WTC11 (cell line): Measurements from ENCODE around the gene NAB1. TPM values are rescaled to one million over a fixed set of nuclear protein-coding genes. Genes with fewer than 3 reads are reported as not detected.

Experiments
- ATAC-seq: fragments of 200-7000 bp; cut with Tn5 transposase; 2 replicates; pipeline ENCODE4 v1.10.0; 2021; ENCODE audit warnings: mild to moderate bottlenecking, moderate library complexity
- CTCF ChIA-PET: fragments of 300-600 bp; sonication (Branson Sonifier 250); formaldehyde crosslinking; loops from one replicate; lab custom pipeline; 2021; ENCODE audit warnings: antibody characterized with exemption; lab: Charles Lee
- POLR2A ChIA-PET: fragments of 350-600 bp; sonication (Branson Sonifier 250); formaldehyde crosslinking; loops from one replicate; lab custom pipeline; 2021; ENCODE audit warnings: antibody characterized with exemption; lab: Charles Lee
- DNase-seq: peaks from one replicate; pipeline ENCODE4 v3.0.0; 2021; ENCODE audit warnings: low spot score
- H3K27ac Mint-ChIP-seq: 2 replicates; pipeline ENCODE4 v1.8.0; 2021; ENCODE audit warnings: mixed read lengths
- H3K27me3 Mint-ChIP-seq: 2 replicates; pipeline ENCODE4 v1.8.0; 2021; ENCODE audit warnings: low read depth, mild to moderate bottlenecking, moderate library complexity, mixed read lengths
- H3K36me3 Mint-ChIP-seq: 2 replicates; pipeline ENCODE4 v1.8.0; 2021; ENCODE audit warnings: mixed read lengths
- H3K4me1 Mint-ChIP-seq: 2 replicates; pipeline ENCODE4 v1.8.0; 2022; ENCODE audit warnings: mixed read lengths
- H3K4me3 Mint-ChIP-seq: 2 replicates; pipeline ENCODE4 v1.8.0; 2021; ENCODE audit warnings: mild to moderate bottlenecking, moderate library complexity, mixed read lengths
- H3K9me3 Mint-ChIP-seq: 2 replicates; pipeline ENCODE4 v1.8.0; 2021; ENCODE audit warnings: mixed read lengths
- AR ChIP-seq: fragments of 250-450 bp; sonication (Bioruptor Pico); IDR thresholded peaks from 2 replicates; pipeline ENCODE4 v1.9.0; 2021; ENCODE audit warnings: mild to moderate bottlenecking
- ERG ChIP-seq: fragments of 250-450 bp; sonication (Bioruptor Pico); IDR thresholded peaks from 2 replicates; pipeline ENCODE4 v1.8.0; 2021; ENCODE audit warnings: mild to moderate bottlenecking
- FOXK1 ChIP-seq: sonication (generic); formaldehyde crosslinking; IDR thresholded peaks from 2 replicates; pipeline ENCODE4 v1.8.0; 2022; ENCODE audit warnings: mild to moderate bottlenecking, moderate library complexity, missing genetic modification reagents
- FOXP1 ChIP-seq: sonication (generic); formaldehyde crosslinking; IDR thresholded peaks from 2 replicates; pipeline ENCODE4 v1.8.0; 2022; ENCODE audit warnings: missing genetic modification reagents, mild to moderate bottlenecking, moderate library complexity, borderline replicate concordance
- GABPB1 ChIP-seq: sonication (generic); formaldehyde crosslinking; IDR thresholded peaks from 2 replicates; pipeline ENCODE4 v1.8.1; 2023; ENCODE audit warnings: mild to moderate bottlenecking, missing genetic modification reagents
- HMGA2 ChIP-seq: fragments of 250-450 bp; sonication (Bioruptor Pico); IDR thresholded peaks from 2 replicates; pipeline ENCODE4 v1.4.0; 2021; ENCODE audit warnings: mild to moderate bottlenecking, moderate library complexity
- MXD4 ChIP-seq: fragments of 250-450 bp; sonication (Bioruptor Pico); IDR thresholded peaks from 2 replicates; pipeline ENCODE4 v1.8.0; 2021; ENCODE audit warnings: mild to moderate bottlenecking, moderate library complexity, borderline replicate concordance
- NR3C1 ChIP-seq: sonication (generic); formaldehyde crosslinking; conservative IDR thresholded peaks from 2 replicates; pipeline ENCODE4 v1.8.1; 2023; ENCODE audit warnings: low read depth, mild to moderate bottlenecking, missing genetic modification reagents
- SP1 ChIP-seq: sonication (generic); formaldehyde crosslinking; conservative IDR thresholded peaks from 2 replicates; pipeline ENCODE4 v1.8.1; 2022; ENCODE audit warnings: missing genetic modification reagents
- USF2 ChIP-seq: sonication (generic); formaldehyde crosslinking; IDR thresholded peaks from 2 replicates; pipeline ENCODE4 v1.8.1; 2023; ENCODE audit warnings: mild to moderate bottlenecking, missing genetic modification reagents, moderate library complexity
- ZBTB21 ChIP-seq: sonication (generic); formaldehyde crosslinking; IDR thresholded peaks from 2 replicates; pipeline ENCODE4 v1.8.1; 2023; ENCODE audit warnings: mild to moderate bottlenecking, missing genetic modification reagents, borderline replicate concordance
- ZNF425 ChIP-seq: fragments of 250-450 bp; sonication (Bioruptor Pico); conservative IDR thresholded peaks from 2 replicates; pipeline ENCODE4 v1.9.0; 2021; ENCODE audit warnings: mild to moderate bottlenecking
- ZNF512 ChIP-seq: sonication (generic); formaldehyde crosslinking; IDR thresholded peaks from 2 replicates; pipeline ENCODE4 v1.8.1; 2022; ENCODE audit warnings: missing genetic modification reagents, borderline replicate concordance
- total RNA-seq: library from RNA; stranded (reverse); gene quantifications from 3 replicates; pipeline ENCODE4 v1.2.3, GENCODE V29; 2021
- TF ChIP-seq, protein P1 (sequence below): sonication (generic); formaldehyde crosslinking; conservative IDR thresholded peaks from 2 replicates; pipeline ENCODE4 v1.8.1; 2023; ENCODE audit warnings: mild to moderate bottlenecking, low read depth, missing genetic modification reagents, moderate library complexity
- TF ChIP-seq, protein P2 (sequence below): sonication (generic); formaldehyde crosslinking; IDR thresholded peaks from 2 replicates; pipeline ENCODE4 v1.8.1; 2023; ENCODE audit warnings: mild to moderate bottlenecking, missing genetic modification reagents
- TF ChIP-seq, protein P3 (sequence below): fragments of 250-450 bp; sonication (Bioruptor Pico); IDR thresholded peaks from 2 replicates; pipeline ENCODE4 v1.9.0; 2021; ENCODE audit warnings: moderate library complexity, mild to moderate bottlenecking, inconsistent platforms, borderline replicate concordance
- TF ChIP-seq, protein P4 (sequence below): sonication (generic); formaldehyde crosslinking; IDR thresholded peaks from 2 replicates; pipeline ENCODE4 v1.8.1; 2022; ENCODE audit warnings: low read depth, mild to moderate bottlenecking, moderate library complexity, missing genetic modification reagents, borderline replicate concordance
- TF ChIP-seq, protein P5 (sequence below): sonication (generic); formaldehyde crosslinking; IDR thresholded peaks from 2 replicates; pipeline ENCODE4 v1.8.1; 2022; ENCODE audit warnings: mild to moderate bottlenecking, moderate library complexity, missing genetic modification reagents

The NAB1 gene
- total RNA-seq, 1 experiment from 2014 or later = 32.0 TPM

GRCh38 chr2:190625691-190626090, 23.2 kb upstream of the NAB1 start:
- Mint-ChIP-seq H3K9me3 (peaks cover 11% of the 10 kb centered on the region), H3K36me3 (no peaks in the 10 kb centered on the region), H3K27me3 (peaks cover 25% of the 10 kb centered on the region), H3K27ac (no peak overlapping the region), H3K4me1 (peaks cover 4% of the 10 kb centered on the region), H3K4me3 (no peak overlapping the region)
- ChIA-PET CTCF (no interaction called here), POLR2A (no interaction called here)
- ATAC-seq = no peak
- no peak for DNase-seq
- no peak for TF ChIP-seq MXD4 (CRISPR knock-in tag)
- TF ChIP-seq, protein P1, sequence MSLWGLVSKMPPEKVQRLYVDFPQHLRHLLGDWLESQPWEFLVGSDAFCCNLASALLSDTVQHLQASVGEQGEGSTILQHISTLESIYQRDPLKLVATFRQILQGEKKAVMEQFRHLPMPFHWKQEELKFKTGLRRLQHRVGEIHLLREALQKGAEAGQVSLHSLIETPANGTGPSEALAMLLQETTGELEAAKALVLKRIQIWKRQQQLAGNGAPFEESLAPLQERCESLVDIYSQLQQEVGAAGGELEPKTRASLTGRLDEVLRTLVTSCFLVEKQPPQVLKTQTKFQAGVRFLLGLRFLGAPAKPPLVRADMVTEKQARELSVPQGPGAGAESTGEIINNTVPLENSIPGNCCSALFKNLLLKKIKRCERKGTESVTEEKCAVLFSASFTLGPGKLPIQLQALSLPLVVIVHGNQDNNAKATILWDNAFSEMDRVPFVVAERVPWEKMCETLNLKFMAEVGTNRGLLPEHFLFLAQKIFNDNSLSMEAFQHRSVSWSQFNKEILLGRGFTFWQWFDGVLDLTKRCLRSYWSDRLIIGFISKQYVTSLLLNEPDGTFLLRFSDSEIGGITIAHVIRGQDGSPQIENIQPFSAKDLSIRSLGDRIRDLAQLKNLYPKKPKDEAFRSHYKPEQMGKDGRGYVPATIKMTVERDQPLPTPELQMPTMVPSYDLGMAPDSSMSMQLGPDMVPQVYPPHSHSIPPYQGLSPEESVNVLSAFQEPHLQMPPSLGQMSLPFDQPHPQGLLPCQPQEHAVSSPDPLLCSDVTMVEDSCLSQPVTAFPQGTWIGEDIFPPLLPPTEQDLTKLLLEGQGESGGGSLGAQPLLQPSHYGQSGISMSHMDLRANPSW = no peak
- TF ChIP-seq, protein P2, sequence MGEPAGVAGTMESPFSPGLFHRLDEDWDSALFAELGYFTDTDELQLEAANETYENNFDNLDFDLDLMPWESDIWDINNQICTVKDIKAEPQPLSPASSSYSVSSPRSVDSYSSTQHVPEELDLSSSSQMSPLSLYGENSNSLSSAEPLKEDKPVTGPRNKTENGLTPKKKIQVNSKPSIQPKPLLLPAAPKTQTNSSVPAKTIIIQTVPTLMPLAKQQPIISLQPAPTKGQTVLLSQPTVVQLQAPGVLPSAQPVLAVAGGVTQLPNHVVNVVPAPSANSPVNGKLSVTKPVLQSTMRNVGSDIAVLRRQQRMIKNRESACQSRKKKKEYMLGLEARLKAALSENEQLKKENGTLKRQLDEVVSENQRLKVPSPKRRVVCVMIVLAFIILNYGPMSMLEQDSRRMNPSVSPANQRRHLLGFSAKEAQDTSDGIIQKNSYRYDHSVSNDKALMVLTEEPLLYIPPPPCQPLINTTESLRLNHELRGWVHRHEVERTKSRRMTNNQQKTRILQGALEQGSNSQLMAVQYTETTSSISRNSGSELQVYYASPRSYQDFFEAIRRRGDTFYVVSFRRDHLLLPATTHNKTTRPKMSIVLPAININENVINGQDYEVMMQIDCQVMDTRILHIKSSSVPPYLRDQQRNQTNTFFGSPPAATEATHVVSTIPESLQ (CRISPR knock-in tag) = no peak
- TF ChIP-seq SP1 (CRISPR knock-in tag) = no peak
- TF ChIP-seq, protein P3, sequence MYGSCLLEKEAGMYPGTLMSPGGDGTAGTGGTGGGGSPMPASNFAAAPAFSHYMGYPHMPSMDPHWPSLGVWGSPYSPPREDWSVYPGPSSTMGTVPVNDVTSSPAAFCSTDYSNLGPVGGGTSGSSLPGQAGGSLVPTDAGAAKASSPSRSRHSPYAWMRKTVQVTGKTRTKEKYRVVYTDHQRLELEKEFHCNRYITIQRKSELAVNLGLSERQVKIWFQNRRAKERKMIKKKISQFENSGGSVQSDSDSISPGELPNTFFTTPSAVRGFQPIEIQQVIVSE (CRISPR knock-in tag) = no peak
- no peak for TF ChIP-seq ZNF512
- TF ChIP-seq, protein P4, sequence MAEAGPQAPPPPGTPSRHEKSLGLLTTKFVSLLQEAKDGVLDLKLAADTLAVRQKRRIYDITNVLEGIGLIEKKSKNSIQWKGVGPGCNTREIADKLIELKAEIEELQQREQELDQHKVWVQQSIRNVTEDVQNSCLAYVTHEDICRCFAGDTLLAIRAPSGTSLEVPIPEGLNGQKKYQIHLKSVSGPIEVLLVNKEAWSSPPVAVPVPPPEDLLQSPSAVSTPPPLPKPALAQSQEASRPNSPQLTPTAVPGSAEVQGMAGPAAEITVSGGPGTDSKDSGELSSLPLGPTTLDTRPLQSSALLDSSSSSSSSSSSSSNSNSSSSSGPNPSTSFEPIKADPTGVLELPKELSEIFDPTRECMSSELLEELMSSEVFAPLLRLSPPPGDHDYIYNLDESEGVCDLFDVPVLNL (CRISPR knock-in tag) = no peak
- TF ChIP-seq FOXP1 (CRISPR knock-in tag) = no peak
- no peak for TF ChIP-seq NR3C1 (CRISPR knock-in tag)
- no peak for TF ChIP-seq HMGA2 (CRISPR knock-in tag)
- no peak for TF ChIP-seq ZNF425 (CRISPR knock-in tag)
- no peak for TF ChIP-seq AR
- TF ChIP-seq ZBTB21 (CRISPR knock-in tag) = no peak
- no peak for TF ChIP-seq ERG (CRISPR knock-in tag)
- TF ChIP-seq, protein P5, sequence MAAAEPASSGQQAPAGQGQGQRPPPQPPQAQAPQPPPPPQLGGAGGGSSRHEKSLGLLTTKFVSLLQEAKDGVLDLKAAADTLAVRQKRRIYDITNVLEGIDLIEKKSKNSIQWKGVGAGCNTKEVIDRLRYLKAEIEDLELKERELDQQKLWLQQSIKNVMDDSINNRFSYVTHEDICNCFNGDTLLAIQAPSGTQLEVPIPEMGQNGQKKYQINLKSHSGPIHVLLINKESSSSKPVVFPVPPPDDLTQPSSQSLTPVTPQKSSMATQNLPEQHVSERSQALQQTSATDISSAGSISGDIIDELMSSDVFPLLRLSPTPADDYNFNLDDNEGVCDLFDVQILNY = no peak
- no peak for TF ChIP-seq FOXK1 (CRISPR knock-in tag)
- TF ChIP-seq GABPB1 (CRISPR knock-in tag) = no peak
- no peak for TF ChIP-seq USF2 (CRISPR knock-in tag)
